Uterus (tissue), 4 donors: ENCODE results near the gene C6orf136. TPM values are rescaled to one million over a fixed set of nuclear protein-coding genes. Genes with fewer than 3 reads are reported as not detected.
A peak's percentile ranks its signal among the peaks of the same experiment; 100 is the strongest.

ENCODE experiments used
- DNase-seq, 2 donors: peaks; one replicate each; pipeline ENCODE4 v3.0.0-alpha.2; 2019 to 2020
- H3K27ac ChIP-seq, 2 donors: fragments of 200-600 bp; sonication (generic); 1 replicate in 1 of 2; 2 replicates in 1 of 2; pipeline ENCODE4 v1.5.1; 2016 to 2018
- H3K27me3 ChIP-seq, 2 donors: fragments of 200-600 bp; sonication (generic); one replicate each; pipeline ENCODE4 v1.5.1; 2018 to 2019; ENCODE audit warnings: control low read depth in 1 of 2
- H3K36me3 ChIP-seq, 2 donors: fragments of 200-600 bp; sonication (generic); one replicate each; pipeline ENCODE4 v1.5.1; 2019; ENCODE audit warnings: control low read depth in 1 of 2
- H3K4me1 ChIP-seq, 2 donors: fragments of 200-600 bp; sonication (generic); one replicate each; pipeline ENCODE4 v1.5.1; 2018 to 2019; ENCODE audit warnings: control low read depth in 1 of 2
- H3K4me3 ChIP-seq, 2 donors: fragments of 200-600 bp; sonication (generic); 1 replicate in 1 of 2; 2 replicates in 1 of 2; pipeline ENCODE4 v1.5.1; 2018 to 2019; ENCODE audit warnings: mild to moderate bottlenecking in 1 of 2
- H3K9me3 ChIP-seq, 2 donors: fragments of 200-600 bp; sonication (generic); one replicate each; pipeline ENCODE4 v1.5.1; 2019; ENCODE audit warnings: control low read depth in 1 of 2
- CTCF ChIP-seq, 4 experiments: fragments of 200-600 bp in 2 of 4; fragments of 450-650 bp in 2 of 4; sonication (generic) in 2 of 4; IDR thresholded peaks; one replicate each; pipeline ENCODE4 v1.5.1; 2016 to 2019; ENCODE audit warnings: antibody characterized with exemption in 4 of 4, mild to moderate bottlenecking in 2 of 4, moderate library complexity in 1 of 4
- POLR2A ChIP-seq, 2 donors: fragments of 450-650 bp; IDR thresholded peaks; one replicate each; pipeline ENCODE4 v1.6.1; 2016; ENCODE audit warnings: antibody characterized with exemption in 2 of 2, mild to moderate bottlenecking in 1 of 2, moderate library complexity in 1 of 2
- intact Hi-C: fragments of 100-400 bp; cut with DNase I; formaldehyde crosslinking; loops from one replicate; pipeline ENCODE4 v1.15.1; 2023; ENCODE audit warnings: low total_unique reads
- total RNA-seq, 4 donors: library from RNA; depleted of rRNA in 3 of 4; stranded (reverse); fragments of >200 nt in 3 of 4; gene quantifications; one replicate each; pipeline versions ENCODE4 v1.1.0 to v1.2.4, GENCODE V29; 2014 to 2023
- donor health status: DM: yes; HTN: yes; CAD: no.

The C6orf136 gene
- total RNA-seq, 4 donors from 2014 or later: 5.6 to 22.2 (median 7.7) TPM

GRCh38 chr6:30689022-30689865, 42.3 kb downstream of the C6orf136 start:
- peak overlapping the region; percentile 98 to 99 for H3K27ac ChIP-seq
- intact Hi-C loops: no loop called here
- peaks cover 8 to 10% of the 10 kb centered on the region in 2 donors for H3K4me1 ChIP-seq
- no peak for DNase-seq
- H3K27me3 ChIP-seq: no peaks in the 10 kb centered on the region
- no peaks in the 10 kb centered on the region for H3K36me3 ChIP-seq
- no peak overlapping the region for H3K4me3 ChIP-seq
- H3K9me3 ChIP-seq: no peaks in the 10 kb centered on the region
- TF ChIP-seq POLR2A (IDR thresholded peaks at IDR 0.05): no peak
- TF ChIP-seq CTCF (IDR thresholded peaks at IDR 0.05): no peak

GRCh38 chr6:30689985-30690384, 43.1 kb downstream of the C6orf136 start:
- H3K27ac ChIP-seq: peak overlapping the region; percentile 98 to 99
- H3K4me1 ChIP-seq: peaks cover 8 to 10% of the 10 kb centered on the region in 2 donors
- no peak for TF ChIP-seq CTCF (IDR thresholded peaks at IDR 0.05)
- no peak for TF ChIP-seq POLR2A (IDR thresholded peaks at IDR 0.05)
- H3K4me3 ChIP-seq: peak overlapping the region; percentile 60 to 78
- H3K27me3 ChIP-seq: no peaks in the 10 kb centered on the region
- no peaks in the 10 kb centered on the region for H3K9me3 ChIP-seq
- DNase-seq: no peak
- H3K36me3 ChIP-seq: no peaks in the 10 kb centered on the region
- intact Hi-C loops: no loop called here

- H3K9me3 ChIP-seq: no peaks in the 10 kb centered on the region
- intact Hi-C loops: no loop called here
- TF ChIP-seq POLR2A (IDR thresholded peaks at IDR 0.05) (peak in 1 of 2 donors; percentile 37), CTCF (IDR thresholded peaks at IDR 0.05) (no peak)
- H3K27ac ChIP-seq: peak within 1 kb of the TSS; percentile 98 to 99
- H3K36me3 ChIP-seq: no peaks in the 10 kb centered on the region
- H3K4me3 ChIP-seq: peak within 1 kb of the TSS; percentile 60 to 78
- DNase-seq: peak; percentile 89 to 92
- peaks cover 8 to 10% of the 10 kb centered on the region in 2 donors for H3K4me1 ChIP-seq
- no peaks in the 10 kb centered on the region for H3K27me3 ChIP-seq
Measured at GRCh38 chr6:30690403-30691207, 43.7 kb downstream of the C6orf136 start, which contains the start of gene NRM. Gene NRM (minus strand): TSS chr6:30690984. CDS start chr6:30690974, 10 bp downstream.

- Histone ChIP-seq H3K4me3 (peak overlapping the region; percentile 60 to 78), H3K27ac (peak overlapping the region; percentile 98 to 99), H3K4me1 (peaks cover 8 to 10% of the 10 kb centered on the region in 2 donors), H3K27me3 (no peaks in the 10 kb centered on the region), H3K36me3 (no peaks in the 10 kb centered on the region), H3K9me3 (no peaks in the 10 kb centered on the region)
- DNase-seq: no peak
- intact Hi-C loops: no loop called here
- no peak for TF ChIP-seq POLR2A (IDR thresholded peaks at IDR 0.05)
- TF ChIP-seq CTCF (IDR thresholded peaks at IDR 0.05): no peak
Measured at GRCh38 chr6:30691208-30691847, 44.4 kb downstream of the C6orf136 start.
